NCI-H1436 treated with DMSO at 0.1 percent for 48 hours (cell line): ENCODE data around the gene PTPRO.
"Not testable (repeated sequence)": the region's sequence is repeated elsewhere in the genome, so short reads cannot be mapped to it uniquely, and the experiment has no call there.

Experiments used
- DNase-seq: peaks from one replicate; lab custom pipeline; 2025; lab: John Stamatoyannopoulos, UW

PTPRO gene

DNA sequence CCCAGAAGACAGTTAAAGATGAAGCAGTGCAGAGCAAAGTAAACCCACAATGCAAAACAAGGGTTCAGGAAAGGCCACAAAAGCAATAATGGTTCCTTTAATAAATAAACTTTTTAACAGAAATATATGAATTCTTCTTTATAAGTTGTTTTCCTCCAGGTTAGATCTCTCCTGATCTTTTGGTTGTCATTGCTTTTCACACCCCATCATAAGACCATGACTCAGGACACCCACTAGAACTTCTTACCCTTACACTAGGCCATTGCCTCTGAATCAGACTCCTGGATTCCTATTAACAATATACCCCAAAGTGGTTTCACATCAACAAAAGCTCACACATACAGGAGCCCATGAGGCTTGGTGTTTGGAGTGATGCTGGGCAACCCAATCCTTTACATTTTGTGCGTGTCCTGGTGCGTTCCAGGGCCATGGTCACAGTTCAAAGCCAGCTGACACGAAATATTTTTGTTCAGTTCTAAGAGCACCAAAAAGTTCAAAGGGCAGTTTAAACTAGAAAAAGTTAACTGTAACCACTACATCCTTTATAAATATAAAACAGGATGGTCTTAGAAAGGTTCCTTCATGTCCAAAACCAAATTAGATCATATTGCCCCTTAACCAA, 279.9 kb downstream of the PTPRO start:
- no peak for DNase-seq

DNA sequence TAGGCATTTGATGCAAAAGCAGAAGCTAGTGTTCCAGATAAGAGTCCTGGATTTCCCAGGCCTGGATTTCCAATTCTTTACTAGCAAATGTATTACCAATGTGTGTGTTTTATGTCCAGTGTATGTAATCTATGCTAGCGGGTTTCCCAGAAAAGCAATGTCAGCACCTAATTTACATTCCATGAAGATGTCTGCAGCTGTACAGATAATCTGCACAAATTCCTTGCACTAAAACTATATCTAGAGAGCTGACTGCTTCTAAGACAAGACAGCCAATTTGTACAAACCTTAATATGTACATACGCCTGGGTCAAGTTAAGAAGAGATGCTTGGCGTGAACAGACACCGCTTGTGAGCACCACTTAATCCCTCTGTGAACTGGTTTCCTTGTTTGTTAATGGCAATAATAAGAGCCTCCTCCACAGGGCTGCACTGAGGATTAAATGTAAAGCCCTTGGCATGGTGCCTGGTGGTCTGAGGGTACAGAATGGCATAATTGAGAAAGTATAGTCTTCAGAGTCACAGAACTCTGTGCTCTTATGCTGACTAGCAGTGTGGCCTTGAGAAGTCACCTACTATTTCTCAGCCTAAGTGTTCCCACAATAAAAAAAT, 281.3 kb downstream of the PTPRO start:
- no peak for DNase-seq

DNA sequence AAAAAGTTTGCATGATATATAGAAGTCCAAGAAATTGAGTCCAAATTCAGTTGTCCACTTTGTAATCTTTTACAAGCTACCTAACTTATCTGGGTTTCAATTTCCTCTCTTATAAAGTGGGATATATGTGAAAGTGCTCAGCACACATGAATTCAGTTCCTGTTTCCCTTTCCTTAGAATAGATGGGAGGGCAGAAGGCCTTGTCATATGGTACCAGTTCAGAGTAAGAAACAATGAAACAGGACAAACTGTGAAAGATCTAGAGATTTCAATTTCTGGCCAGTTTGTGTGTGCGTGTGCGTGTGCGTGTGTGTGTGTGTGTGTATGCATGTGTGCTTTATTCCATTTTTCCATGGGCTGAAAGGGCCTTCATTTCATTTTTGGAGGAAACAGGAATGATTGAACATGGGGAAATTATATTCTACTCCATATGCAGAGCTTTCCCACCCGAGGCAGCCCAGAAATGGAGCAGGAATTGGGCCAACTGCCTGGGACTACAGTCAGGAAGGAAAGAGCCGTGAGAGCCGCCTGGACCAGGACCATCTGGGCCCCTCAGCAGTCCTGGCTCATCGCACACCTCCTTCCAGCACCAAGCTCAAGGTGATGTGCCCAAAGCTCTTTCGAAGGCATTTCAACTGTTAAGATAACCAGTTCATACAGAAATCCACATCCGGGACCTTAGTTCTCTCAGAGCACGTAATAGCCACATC, 283.7 kb downstream of the PTPRO start:
- DNase-seq: no peak

DNA sequence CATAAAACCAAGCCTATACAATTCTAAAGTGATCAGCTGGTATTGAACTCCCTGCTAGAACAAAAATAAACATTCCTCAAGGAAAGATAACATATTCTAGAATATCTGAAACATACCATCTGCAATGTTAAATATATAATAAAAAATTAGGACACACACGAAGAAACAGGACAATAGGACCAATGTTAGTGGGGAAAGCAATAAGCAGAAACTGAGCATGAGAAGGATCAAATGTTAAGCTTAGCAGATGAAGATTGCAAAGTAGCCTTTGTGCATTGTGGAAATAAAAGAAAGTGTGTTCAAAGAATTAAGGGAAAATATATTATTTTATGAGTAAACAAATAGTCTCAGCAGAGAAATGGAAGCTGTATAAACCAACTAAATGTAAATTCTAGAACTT, 286.1 kb downstream of the PTPRO start:
- no peak for DNase-seq

DNA sequence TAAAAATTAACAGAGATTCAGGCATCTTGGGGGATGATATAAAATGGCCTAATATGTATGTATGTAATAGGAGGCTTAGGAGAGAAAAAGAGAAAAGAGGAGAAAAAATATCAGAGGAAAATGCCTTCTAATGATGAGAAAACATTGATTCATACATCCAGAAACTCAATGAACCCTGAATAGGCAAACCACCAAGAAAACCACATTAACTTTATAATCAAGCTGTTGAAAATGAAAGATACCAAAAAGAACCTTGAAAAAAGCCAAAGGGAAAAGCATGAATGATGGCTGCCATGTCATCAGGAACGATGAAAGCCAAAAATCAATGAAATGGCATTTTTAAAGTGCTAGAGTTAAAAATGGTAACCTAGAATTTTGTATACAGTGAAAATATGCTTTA, 286.6 kb downstream of the PTPRO start:
- no peak for DNase-seq

DNA sequence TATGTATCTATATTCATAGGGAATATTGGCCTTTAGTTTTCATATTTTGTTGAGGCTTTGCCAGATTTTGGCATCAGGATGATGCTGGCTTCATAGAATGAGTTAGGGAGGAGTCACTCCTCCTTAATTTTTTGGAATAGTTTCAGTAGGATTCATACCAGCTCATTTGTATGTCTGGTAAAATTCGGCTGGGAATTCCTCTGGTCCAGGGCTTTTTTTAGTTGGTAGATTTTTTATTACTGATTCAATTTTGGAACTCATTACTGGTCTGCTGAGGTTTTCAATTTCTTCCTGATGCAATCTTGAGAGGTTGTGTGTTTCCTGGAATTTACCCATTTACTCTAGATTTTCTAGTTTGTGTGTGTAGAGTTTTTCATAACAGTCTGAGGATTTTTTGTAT, 291.7 kb downstream of the PTPRO start:
- no peak for DNase-seq

DNA sequence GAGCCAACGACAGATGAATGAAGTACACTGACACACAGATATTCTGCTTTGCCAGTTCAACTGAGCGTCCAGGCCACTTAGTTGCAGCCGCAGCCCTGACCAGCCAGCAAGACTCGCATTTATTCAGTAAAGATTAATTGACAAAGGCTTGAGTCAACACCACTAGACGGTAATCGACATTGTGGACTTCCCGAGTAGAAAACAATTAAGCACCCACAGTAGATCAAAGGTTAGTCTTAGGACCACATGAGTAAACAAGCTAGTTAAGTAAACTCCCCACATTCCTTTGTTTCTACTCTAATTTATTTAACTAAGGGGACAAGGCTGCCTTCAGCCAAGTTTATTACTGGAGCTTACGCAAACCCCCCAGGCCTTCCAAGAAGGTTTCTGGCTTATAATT, 294.2 kb downstream of the PTPRO start:
- not testable (repeated sequence) for DNase-seq

DNA sequence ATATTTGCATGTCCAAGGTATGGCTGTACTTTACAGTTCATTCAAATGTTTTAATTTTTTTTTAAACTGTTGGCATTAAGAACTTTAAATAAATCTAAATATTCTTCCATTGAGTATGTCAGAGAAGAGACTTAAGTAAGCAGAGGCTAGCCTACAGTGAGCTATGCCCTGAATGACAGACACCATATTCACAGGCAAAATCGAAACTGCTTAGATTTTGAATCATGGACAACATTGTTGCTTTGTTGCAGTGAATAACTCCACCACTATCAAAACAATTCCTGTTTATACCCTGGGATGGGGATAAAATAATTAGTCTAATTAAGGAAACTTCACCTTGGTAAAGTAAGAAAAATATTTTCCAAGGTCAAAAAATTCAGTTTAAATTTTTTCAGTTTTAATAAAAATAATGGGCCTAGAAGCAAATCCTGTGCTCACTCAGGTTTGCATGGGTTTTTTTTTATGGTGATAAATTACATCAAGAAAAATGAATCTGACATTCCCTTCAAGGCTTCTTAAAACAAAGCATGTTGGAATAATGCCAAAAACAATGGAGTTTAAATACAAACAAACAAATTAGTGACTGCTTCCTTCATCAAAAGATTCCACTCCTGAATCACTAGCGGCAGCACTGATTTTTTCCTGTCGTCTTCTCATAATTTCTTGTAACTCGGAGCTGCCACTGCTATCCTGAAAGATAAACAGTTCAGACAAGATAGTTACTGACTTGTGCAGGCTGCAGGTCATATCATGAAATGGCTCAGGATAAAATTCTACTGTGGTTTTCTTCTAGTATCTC, 298.6 kb downstream of the PTPRO start:
- no peak for DNase-seq

DNA sequence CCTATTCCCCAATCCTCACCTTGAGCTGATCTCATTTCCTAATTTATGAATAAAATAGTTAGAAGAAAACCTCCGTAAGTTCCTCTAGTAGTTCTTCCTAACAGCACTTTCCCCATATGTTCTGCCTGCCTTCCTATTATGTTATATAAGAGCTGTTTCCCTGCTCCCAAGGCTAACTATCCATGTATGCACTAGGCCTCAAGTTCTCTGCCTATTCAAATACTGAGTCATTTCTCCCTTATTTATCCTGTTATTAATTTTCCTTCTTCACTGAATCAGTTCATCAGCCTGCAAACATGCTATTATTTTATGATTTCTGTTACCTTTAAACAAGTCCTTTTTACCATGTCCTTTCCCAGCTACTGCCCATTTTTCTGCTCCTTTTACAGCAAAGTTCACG, 302.8 kb downstream of the PTPRO start:
- DNase-seq: no peak

DNA sequence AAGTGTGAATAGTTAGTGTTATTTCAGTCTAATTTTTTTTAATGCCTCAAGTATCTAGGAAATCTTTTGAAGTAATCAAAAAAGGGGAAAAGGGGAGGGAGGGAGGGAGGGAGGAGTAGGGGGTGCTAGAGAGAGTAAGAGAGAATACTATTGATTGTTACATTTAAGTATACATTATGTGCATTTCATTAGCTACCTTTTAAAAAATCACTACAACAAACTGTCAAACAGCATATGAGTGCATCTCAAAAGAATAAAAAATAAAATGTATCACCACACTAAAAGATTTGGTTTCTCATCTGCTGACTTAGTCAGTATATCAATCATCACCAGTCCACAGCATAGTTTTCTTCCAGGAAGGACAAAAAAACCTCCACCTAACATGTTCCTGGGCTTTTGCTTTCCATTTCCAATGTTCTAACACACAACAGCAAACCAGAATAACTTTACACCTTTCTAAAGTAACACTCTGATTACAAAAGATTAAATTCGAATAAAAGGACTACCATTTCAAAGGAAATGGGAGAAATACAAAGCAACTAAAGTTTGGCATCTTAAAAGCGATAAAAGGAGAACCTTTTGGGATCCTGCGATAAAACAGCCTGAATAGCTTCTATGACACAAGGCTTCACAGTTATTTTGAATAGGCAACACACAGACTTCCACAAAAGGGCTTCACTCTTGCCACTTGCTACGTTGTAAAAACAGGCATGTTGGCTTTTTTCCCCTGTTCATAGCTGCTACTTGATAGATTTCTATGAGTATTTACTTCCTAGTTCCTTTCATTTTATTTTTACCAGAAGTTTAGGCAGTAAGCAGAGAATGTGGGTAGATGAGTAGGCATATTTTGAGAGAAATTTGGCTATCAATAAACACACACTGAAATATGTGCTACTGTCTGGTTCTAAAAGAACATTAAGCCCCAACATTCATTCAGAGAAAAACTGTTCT, 306.0 kb downstream of the PTPRO start:
- DNase-seq: no peak

DNA sequence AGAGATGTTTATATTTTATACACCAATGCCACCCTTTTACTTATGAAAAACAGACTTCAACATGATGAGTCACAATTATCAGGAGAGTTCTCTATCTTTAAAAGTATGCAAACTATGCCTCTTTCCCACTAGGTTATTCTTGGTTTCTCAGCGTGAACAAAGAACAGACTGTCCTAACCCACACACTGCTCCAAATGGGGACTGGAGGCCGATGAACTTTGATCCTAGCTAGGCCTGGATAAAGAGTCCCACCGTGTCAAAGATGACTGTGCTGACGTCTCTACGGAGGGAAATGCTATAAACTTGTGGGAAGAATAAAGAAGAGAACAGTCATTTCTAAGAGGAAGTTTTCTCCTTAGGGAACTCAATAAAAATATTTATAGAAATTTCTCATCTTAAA, 306.8 kb downstream of the PTPRO start:
- no peak for DNase-seq

DNA sequence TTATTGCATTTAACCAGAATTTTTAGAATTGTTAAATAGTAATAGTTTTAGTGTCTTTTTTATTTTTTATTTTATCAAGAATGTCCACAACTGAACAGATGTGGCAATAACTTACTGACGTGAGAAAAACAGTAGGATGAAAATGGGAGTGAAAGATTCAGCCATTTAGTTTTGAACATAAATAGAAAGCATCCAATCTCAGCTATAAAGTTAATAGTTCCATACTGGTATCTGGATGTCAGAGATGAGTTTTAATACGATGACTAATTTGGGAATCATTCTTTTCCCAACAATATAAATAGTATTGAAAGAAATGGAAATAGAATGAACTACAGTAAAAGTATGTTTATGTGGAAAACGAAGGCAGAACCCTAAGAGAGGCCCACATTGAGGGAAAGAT, 307.5 kb downstream of the PTPRO start:
- DNase-seq: no peak

DNA sequence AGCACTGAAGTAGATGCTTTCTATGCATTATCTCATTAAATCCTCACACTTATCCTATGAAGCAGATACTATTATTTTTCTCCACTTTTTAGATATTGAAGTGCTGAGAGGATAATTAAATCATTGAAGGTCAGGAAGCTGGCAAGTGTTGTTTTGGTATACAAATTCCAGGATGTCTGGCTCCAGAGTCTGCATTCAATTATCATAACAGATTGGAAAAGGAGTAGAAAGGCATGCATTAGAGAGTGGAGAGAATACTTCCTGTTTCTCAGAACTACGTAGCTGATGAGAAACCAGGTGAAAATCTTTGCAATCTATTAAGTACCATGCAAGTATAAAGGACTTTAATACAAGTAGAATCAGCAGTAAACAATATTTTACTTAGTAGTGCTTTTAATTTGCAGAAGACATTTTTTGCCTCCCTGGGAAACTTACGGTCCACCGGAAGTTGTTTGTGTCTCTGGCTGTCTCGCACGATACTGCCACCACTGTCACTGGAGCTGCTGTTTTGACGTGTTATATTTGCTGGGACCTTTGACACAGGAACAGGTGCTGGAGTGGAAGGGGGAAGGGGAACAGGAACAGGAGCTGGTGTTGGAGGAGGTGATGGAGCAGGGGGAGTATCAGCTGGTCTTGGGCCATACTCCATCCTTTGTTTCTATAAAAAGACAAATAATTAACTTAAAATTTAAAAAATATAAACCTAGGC, 308.9 kb downstream of the PTPRO start:
- DNase-seq: no peak

DNA sequence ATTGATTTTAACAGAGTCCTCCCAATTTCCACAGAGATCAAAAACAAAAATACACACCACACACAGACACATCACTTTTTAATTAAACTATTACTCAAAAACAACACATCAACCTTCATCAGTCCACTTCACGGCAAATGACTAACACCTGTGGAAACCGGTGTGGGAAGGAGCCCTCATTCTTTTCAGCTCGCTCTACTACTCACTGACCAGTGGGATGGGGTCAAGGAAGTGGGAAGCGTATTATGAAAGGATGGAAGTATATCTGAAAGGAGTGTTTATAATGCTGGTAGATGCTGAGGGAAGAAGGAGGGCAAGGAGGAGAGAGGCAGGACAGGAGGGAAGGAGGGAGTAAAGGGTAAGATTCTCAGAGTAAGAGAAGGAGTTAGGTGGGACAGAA, 310.4 kb downstream of the PTPRO start:
- DNase-seq: no peak

DNA sequence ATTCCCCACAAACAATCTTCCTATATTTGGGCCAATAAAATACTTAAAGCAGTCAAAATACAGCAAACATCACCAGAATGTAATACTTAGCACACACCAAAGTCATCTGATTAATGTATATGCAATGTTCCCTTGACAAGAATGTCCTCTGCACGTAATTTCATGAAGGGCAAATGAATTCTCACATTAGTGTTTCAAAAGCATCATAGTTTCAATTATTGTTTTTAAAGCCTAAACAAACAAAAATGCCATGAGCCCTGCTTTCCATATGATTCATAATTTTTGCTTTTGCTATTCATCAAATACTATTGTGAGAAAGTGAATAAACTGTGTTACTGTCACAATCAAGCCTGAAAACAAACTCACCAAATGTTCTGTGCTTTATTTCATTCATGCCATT, 310.9 kb downstream of the PTPRO start:
- no peak for DNase-seq

DNA sequence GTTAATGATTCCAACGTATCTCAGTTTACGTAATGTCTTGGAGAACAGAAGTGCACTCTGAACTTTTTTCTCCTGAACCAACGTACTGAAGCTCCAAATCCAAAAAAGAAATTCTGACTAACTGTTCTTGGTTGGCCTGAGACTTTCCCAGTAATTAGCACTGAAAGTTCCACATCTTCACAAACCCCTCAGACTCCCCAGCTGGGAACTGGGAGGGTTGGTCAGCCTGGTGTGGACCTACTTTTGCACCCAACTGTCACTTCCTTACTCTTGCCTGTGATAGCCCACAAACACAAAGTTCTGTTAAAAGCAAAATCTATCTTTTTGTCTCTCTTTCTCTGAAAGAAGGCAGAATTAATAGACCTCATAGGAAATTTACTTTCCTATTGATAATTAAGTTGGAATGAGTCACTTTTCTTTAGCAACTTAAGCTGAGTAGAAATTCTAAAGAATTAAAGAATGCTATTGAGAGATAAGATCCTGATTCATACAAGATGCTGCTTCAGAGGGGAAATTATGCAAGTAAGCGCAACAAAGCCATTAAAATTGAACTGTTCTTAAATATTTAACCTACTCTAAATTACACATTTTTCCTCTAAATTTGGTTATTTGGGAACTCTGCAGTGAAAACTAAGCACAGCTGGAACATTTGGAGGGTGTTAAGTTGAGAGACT, 311.8 kb downstream of the PTPRO start:
- no peak for DNase-seq

DNA sequence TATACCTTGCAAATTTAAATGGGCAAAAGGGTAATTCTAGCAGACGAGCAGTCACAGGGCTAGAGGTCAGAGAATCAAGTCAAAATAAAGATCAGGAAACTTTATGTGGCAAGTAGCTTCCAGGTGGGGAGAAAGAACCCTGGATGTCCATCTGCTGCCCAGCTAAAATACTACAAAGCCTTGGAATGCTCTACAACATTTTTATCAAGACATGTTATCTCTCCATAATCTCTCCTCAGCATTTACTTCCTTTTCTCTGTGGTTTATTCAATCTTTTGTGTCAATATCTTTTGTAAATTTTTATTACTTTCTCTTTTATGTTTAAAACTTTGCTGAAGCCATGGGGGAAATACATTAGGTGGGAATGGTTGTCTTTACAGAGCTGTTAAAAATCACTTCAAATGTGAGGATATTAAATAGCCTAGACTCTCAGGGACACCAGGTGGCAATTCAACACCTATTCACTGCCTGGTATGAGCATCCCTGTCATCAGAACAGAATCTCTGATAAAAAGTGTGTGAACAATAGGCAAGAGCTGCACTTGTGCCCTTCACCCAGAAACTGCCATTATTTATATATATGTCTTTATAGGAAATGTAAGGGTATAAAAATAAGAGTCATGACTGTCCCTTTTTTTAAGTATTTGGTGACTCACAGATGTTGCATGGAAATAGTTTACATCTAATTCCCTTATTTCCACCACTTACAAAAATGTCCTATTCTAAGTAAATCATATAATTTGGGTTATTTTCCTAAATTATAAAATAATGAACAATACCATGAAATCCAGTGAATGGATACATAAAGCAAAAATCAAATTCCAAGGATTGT, 314.0 kb downstream of the PTPRO start:
- no peak for DNase-seq

DNA sequence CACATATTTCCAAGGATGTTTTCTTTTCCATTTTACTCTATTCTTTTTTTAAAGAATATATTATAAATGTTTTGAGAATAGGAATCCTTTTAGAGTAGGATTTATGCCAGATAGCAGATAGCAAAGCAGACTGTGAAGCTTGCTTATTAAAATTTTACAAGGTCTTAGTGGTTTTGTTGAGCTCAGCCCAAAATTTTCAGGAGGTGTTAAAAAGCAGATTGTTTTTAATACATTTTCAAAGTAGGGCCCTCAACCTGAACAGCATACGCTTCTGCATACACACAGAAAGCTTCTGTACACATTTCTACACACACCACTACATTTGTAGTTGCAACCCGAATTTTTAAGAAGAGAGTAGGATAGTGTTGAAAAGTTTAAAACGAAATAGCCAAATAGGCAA, 315.9 kb downstream of the PTPRO start:
- DNase-seq: no peak

DNA sequence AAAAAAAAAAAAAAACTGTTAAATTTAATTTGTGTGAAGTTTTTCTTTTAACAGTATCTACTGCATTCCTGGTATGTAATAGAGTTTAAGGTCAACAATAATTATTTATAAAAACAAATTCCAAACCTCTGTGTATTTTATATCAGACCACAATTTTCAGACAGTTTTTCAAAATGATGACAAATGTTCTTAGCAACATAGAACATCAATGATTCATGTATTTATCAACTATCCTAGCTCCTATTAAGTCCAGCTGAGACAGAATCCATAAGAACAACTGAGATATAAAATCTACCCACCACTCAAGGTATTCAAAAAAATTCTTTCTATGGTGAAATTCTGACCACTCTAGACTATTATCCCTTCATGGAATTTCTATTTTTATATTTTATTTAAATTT, 322.4 kb downstream of the PTPRO start:
- no peak for DNase-seq

DNA sequence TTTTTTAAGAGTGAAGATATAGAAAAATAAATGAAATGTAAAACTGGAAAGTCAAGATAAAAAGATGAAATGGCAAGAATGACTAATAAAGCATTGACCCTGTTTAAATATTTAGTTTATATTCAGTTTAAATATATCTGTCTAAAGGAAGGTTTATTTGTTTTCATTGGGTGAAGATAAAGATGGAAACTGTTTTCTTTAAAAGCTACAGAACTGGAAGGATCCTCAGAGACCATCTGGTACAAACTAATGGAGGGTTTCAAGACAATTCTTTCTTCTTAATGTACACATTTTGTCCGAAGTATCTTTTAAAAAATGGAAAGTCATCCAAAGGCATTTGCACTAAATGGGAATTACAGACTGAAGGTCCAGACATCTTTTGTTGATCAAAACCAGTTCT, 324.3 kb downstream of the PTPRO start:
- DNase-seq: no peak
